ENCODE data around the gene ADD2. TPM values are rescaled to one million over a fixed set of nuclear protein-coding genes. Genes with fewer than 3 reads are reported as not detected.
A peak's percentile ranks its signal among the peaks of the same experiment; 100 is the strongest.

The ADD2 gene
- total RNA-seq, 2 experiments from 2014 or later, result 0.45 to 1.2 TPM

GRCh38 chr2:70796262-70796661 is 28.3 kb upstream of the ADD2 start:
- CTCF ChIA-PET, result interaction anchor here (1.2 kb wide), 1 partner anchor 10 kb away, joined by 3 read pairs; no protein-coding TSS in a partner anchor
- no peak for DNase-seq
- no peaks in the 10 kb centered on the region for H3K4me1 Mint-ChIP-seq

GRCh38 chr2:70795164-70795995 is 27.4 kb upstream of the ADD2 start:
- H3K4me3 Mint-ChIP-seq, result no peak overlapping the region
- DNase-seq (no peak), ATAC-seq (no peak)
- CTCF ChIA-PET, result interaction anchor here (1.0 kb wide), 1 partner anchor 20 kb away, joined by 3 read pairs; no protein-coding TSS in a partner anchor
- H3K27ac Mint-ChIP-seq, result no peak overlapping the region
- peaks cover 2% of the 10 kb centered on the region for H3K4me1 Mint-ChIP-seq
- H3K36me3 Mint-ChIP-seq, result no peaks in the 10 kb centered on the region
- H3K27me3 Mint-ChIP-seq, result peaks cover 42% of the 10 kb centered on the region
- peaks cover 4% of the 10 kb centered on the region for H3K9me3 Mint-ChIP-seq (ENCODE audit: low read depth)

More at GRCh38 chr2:70796262-70796661, 28.3 kb upstream of the ADD2 start:
- H3K9me3 Mint-ChIP-seq (ENCODE audit: low read depth), result peaks cover 4% of the 10 kb centered on the region
- no peak overlapping the region for H3K4me3 Mint-ChIP-seq
- ATAC-seq, result no peak
- peaks cover 38% of the 10 kb centered on the region for H3K27me3 Mint-ChIP-seq
- H3K36me3 Mint-ChIP-seq, result no peaks in the 10 kb centered on the region
- no peak overlapping the region for H3K27ac Mint-ChIP-seq

- H3K4me1 Mint-ChIP-seq, result peaks cover 7% of the 10 kb centered on the region
- H3K9me3 Mint-ChIP-seq (ENCODE audit: low read depth), result no peaks in the 10 kb centered on the region
- DNase-seq (no peak), ATAC-seq (no peak)
- no peaks in the 10 kb centered on the region for H3K36me3 Mint-ChIP-seq
- H3K27me3 Mint-ChIP-seq, result peaks cover 52% of the 10 kb centered on the region
- CTCF ChIA-PET, result interaction anchor here (0.8 to 2.4 kb wide), 4 partner anchors 9 to 153 kb away, joined by 3 to 7 read pairs (median 3); no protein-coding TSS in a partner anchor
- H3K4me3 Mint-ChIP-seq, result no peak overlapping the region
- no peak overlapping the region for H3K27ac Mint-ChIP-seq
Measured at GRCh38 chr2:70793450-70793849, 25.4 kb upstream of the ADD2 start.

GRCh38 chr2:70790136-70790828 is 22.3 kb upstream of the ADD2 start, which contains the start of gene FIGLA:
Gene FIGLA, minus strand, starts transcription at chr2:70790643. Its CDS starts 5 bp downstream, at chr2:70790638.
- DNase-seq, result no peak
- ATAC-seq, result no peak

GRCh38 chr2:70789304-70790135 is 21.5 kb upstream of the ADD2 start:
- ATAC-seq (peak; percentile 82), DNase-seq (peak; percentile 78)
- Mint-ChIP-seq H3K27me3 (peaks cover 70% of the 10 kb centered on the region), H3K4me1 (peaks cover 7% of the 10 kb centered on the region), H3K9me3 (ENCODE audit: low read depth) (no peaks in the 10 kb centered on the region), H3K4me3 (peak overlapping the region; percentile 56), H3K27ac (no peak overlapping the region), H3K36me3 (no peaks in the 10 kb centered on the region)
- CTCF ChIA-PET, result interaction anchor here (0.7 to 4.2 kb wide), 21 partner anchors 8 to 485 kb away, joined by 3 to 31 read pairs (median 4); partner anchors contain the start of gene ADD2

More at GRCh38 chr2:70790136-70790828, 22.3 kb upstream of the ADD2 start, which contains the start of gene FIGLA:
- Mint-ChIP-seq H3K4me1 (peaks cover 7% of the 10 kb centered on the region), H3K27me3 (peaks cover 73% of the 10 kb centered on the region), H3K4me3 (peak within 1 kb of the TSS; percentile 56), H3K9me3 (ENCODE audit: low read depth) (no peaks in the 10 kb centered on the region), H3K27ac (no peak within 1 kb of the TSS), H3K36me3 (no peaks in the 10 kb centered on the region)
- CTCF ChIA-PET, result interaction anchor here (0.7 to 4.2 kb wide), 14 partner anchors 9 to 157 kb away, joined by 3 to 31 read pairs (median 4); no protein-coding TSS in a partner anchor

- Mint-ChIP-seq H3K4me1 (peaks cover 5% of the 10 kb centered on the region), H3K4me3 (no peak overlapping the region), H3K27ac (no peak overlapping the region), H3K36me3 (no peaks in the 10 kb centered on the region), H3K27me3 (peaks cover 53% of the 10 kb centered on the region), H3K9me3 (ENCODE audit: low read depth) (no peaks in the 10 kb centered on the region)
- no peak for ATAC-seq
- CTCF ChIA-PET, result interaction anchor here (0.6 to 2.1 kb wide), 8 partner anchors 9 to 163 kb away, joined by 3 to 13 read pairs (median 4); partner anchors contain the start of gene ADD2
- DNase-seq, result peak; percentile 49
Measured at GRCh38 chr2:70785137-70785911, 17.3 kb upstream of the ADD2 start.

- H3K27me3 Mint-ChIP-seq, result peaks cover 51% of the 10 kb centered on the region
- CTCF ChIA-PET, result interaction anchor here (1.1 to 2.1 kb wide), 7 partner anchors 9 to 162 kb away, joined by 3 to 13 read pairs (median 4); partner anchors contain the start of gene ADD2
- no peak for ATAC-seq
- H3K9me3 Mint-ChIP-seq (ENCODE audit: low read depth), result no peaks in the 10 kb centered on the region
- no peak overlapping the region for H3K27ac Mint-ChIP-seq
- DNase-seq, result no peak
- H3K4me1 Mint-ChIP-seq, result no peaks in the 10 kb centered on the region
- no peak overlapping the region for H3K4me3 Mint-ChIP-seq
- H3K36me3 Mint-ChIP-seq, result no peaks in the 10 kb centered on the region
Measured at GRCh38 chr2:70784320-70784719, 16.3 kb upstream of the ADD2 start.

- ATAC-seq, result no peak
- Mint-ChIP-seq H3K27ac (no peak overlapping the region), H3K4me1 (no peaks in the 10 kb centered on the region), H3K36me3 (no peaks in the 10 kb centered on the region), H3K9me3 (ENCODE audit: low read depth) (no peaks in the 10 kb centered on the region), H3K27me3 (peaks cover 46% of the 10 kb centered on the region), H3K4me3 (no peak overlapping the region)
- no peak for DNase-seq
- CTCF ChIA-PET, result interaction anchor here (1.3 kb wide), 1 partner anchor 9 kb away, joined by 4 read pairs; no protein-coding TSS in a partner anchor
Measured at GRCh38 chr2:70779911-70780545, 12.0 kb upstream of the ADD2 start.

- no peaks in the 10 kb centered on the region for H3K36me3 Mint-ChIP-seq
- peaks cover 50% of the 10 kb centered on the region for H3K27me3 Mint-ChIP-seq
- ATAC-seq, result no peak
- CTCF ChIA-PET, result no interaction called here
- H3K27ac Mint-ChIP-seq, result no peak overlapping the region
- DNase-seq, result no peak
- no peak overlapping the region for H3K4me3 Mint-ChIP-seq
- H3K4me1 Mint-ChIP-seq, result no peaks in the 10 kb centered on the region
- H3K9me3 Mint-ChIP-seq (ENCODE audit: low read depth), result no peaks in the 10 kb centered on the region
Measured at GRCh38 chr2:70779491-70779890, 11.5 kb upstream of the ADD2 start.

GRCh38 chr2:70778676-70779075 is 10.7 kb upstream of the ADD2 start:
- Mint-ChIP-seq H3K27ac (no peak overlapping the region), H3K9me3 (ENCODE audit: low read depth) (no peaks in the 10 kb centered on the region), H3K27me3 (peaks cover 59% of the 10 kb centered on the region), H3K36me3 (no peaks in the 10 kb centered on the region), H3K4me3 (no peak overlapping the region), H3K4me1 (no peaks in the 10 kb centered on the region)
- CTCF ChIA-PET, result interaction anchor here (0.7 kb wide), 1 partner anchor 8 kb away, joined by 3 read pairs; no protein-coding TSS in a partner anchor
- DNase-seq, result no peak
- no peak for ATAC-seq

- CTCF ChIA-PET, result interaction anchor here (0.7 kb wide), 1 partner anchor 401 kb away, joined by 4 read pairs; no protein-coding TSS in a partner anchor
- no peaks in the 10 kb centered on the region for H3K36me3 Mint-ChIP-seq
- ATAC-seq (no peak), DNase-seq (no peak)
- H3K9me3 Mint-ChIP-seq (ENCODE audit: low read depth), result no peaks in the 10 kb centered on the region
- no peaks in the 10 kb centered on the region for H3K4me1 Mint-ChIP-seq
- H3K27ac Mint-ChIP-seq, result no peak overlapping the region
- H3K4me3 Mint-ChIP-seq, result no peak overlapping the region
- H3K27me3 Mint-ChIP-seq, result peaks cover 66% of the 10 kb centered on the region
Measured at GRCh38 chr2:70777450-70777849, 9.4 kb upstream of the ADD2 start.

All from activated CD8-positive, alpha-beta memory T cell treated with anti-CD3 and anti-CD28 coated beads, Interleukin-2, amount 10 ng/mL, durations not matched to agents 7 days and 5 days (primary cell).